ENCODE data around the gene GABARAP. TPM values are rescaled to one million over a fixed set of nuclear protein-coding genes. Genes with fewer than 3 reads are reported as not detected.

The GABARAP gene
- total and polyA plus RNA-seq, 2 of the 8 experiments (the other 6 are each of a cell fraction or from before 2014, with no cell fraction given), result 252 to 581 TPM

GRCh38 chr17:7211491-7212273 is 30.6 kb downstream of the GABARAP start (continued):
- TF ChIP-seq ATF2 (IDR thresholded peaks at IDR 0.05; ENCODE audit: low read length), result no peak
- TF ChIP-seq NRF1 (IDR thresholded peaks at IDR 0.05; ENCODE audit: low read depth, low read length), result no peak
- peak; percentile 64 for TF ChIP-seq BRCA1 (IDR thresholded peaks at IDR 0.05; ENCODE audit: low read depth, low read length)
- peak; percentile 60 for TF ChIP-seq MAX (IDR thresholded peaks at IDR 0.05)
- 0 out of 4 replicates have a peak, but pooled peaks of 1 of the 2 experiments have one; percentile 39 for TF ChIP-seq SIN3A (conservative IDR thresholded peaks at IDR 0.05 in 1 of 2, IDR thresholded peaks at IDR 0.05 in 1 of 2; ENCODE audit: low read depth in 1 of 2, low read length in 2 of 2)
- no peak for TF ChIP-seq JUN (IDR thresholded peaks at IDR 0.05; ENCODE audit: low read depth, low read length)
- no peak for TF ChIP-seq CHD7 (IDR thresholded peaks at IDR 0.05; ENCODE audit: insufficient replicate concordance, low read length)
- no peak for TF ChIP-seq YY1 (IDR thresholded peaks at IDR 0.05; ENCODE audit: low read depth, low read length)
